Activated T-cell treated with anti-CD3 and anti-CD28 coated beads, Interleukin-2, amount 50 U/mL, for 4 hours (primary cell): ENCODE measurements around the gene UBAC2. TPM values are rescaled to one million over a fixed set of nuclear protein-coding genes. Genes with fewer than 3 reads are reported as not detected.
A peak's percentile ranks its signal among the peaks of the same experiment; 100 is the strongest.
"Not testable (repeated sequence)": the region's sequence is repeated elsewhere in the genome, so short reads cannot be mapped to it uniquely, and the experiment has no call there.

Experiments
- ATAC-seq, 2 donors: fragments of 200-7000 bp; cut with Tn5 transposase; one replicate each; pipeline ENCODE4 v1.10.0; 2021
- DNase-seq: peaks from one replicate; pipeline ENCODE4 v3.0.0-alpha.2; 2020
- H3K27me3 Mint-ChIP-seq: one replicate; pipeline ENCODE4 v1.8.0; 2021; ENCODE audit warnings: low read depth, mixed read lengths
- H3K36me3 Mint-ChIP-seq: one replicate; pipeline ENCODE4 v1.8.0; 2022; ENCODE audit warnings: mixed read lengths; ENCODE audit not compliant: insufficient read depth
- H3K4me1 Mint-ChIP-seq: one replicate; pipeline ENCODE4 v1.8.0; 2021; ENCODE audit warnings: low read depth, mixed read lengths
- H3K4me3 Mint-ChIP-seq: one replicate; pipeline ENCODE4 v1.8.0; 2021; ENCODE audit warnings: mild to moderate bottlenecking, moderate library complexity, mixed read lengths
- H3K9me3 Mint-ChIP-seq: one replicate; pipeline ENCODE4 v1.8.0; 2021; ENCODE audit warnings: mixed read lengths
- total RNA-seq, 3 donors: library from RNA; stranded (reverse); gene quantifications; one replicate each; pipeline ENCODE4 v1.2.1, GENCODE V29; 2021

UBAC2 gene
- total RNA-seq, 3 donors from 2014 or later: 48.5 to 50.4 (median 49.1) TPM

DNA sequence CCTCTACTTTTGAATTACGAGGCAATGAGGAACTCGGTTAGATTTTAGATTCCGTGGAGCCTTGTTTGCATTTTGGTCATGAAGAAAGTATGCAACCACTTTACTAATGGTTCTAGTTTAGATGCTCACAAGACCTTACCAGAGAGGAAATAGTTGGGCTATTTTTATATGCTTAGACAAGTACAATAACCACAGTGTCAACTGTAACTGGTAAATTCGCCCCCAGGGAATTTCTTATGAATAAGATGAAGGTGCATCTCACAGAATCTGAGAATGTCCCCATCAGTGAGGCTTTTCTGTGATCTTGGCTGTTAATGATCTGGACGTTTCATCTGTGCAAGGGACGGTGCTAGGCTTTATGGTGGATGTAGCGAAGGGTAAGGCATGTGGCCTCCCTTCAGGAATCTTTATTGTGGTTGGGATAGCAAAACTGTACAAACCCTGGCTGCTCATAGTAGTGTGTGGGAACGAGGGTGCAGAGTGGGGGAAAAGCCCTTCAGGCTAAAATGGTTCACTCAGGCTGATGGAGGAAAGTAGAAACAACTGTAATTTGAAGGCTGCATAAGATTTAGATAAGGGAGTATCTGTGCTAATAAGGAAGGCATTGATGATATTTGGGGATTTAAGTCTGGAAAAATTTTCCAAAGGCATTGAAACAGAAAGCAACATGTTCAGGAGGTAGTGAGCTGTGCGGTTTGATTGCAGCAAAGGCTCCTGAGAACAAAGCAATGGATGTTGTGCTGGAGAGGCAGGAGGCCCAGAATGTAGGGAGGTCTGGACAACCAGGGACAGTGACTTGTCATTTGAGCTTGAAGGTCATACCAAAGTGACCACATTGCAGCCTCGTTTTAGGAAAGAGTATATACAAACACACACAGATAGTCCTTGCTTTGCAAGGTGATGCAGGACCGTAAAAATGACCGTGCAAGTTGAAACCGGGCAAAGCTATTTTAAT is 28.4 kb downstream of the UBAC2 start:
- no peaks in the 10 kb centered on the region for H3K27me3 Mint-ChIP-seq
- H3K4me3 Mint-ChIP-seq: peak overlapping the region; percentile 78
- DNase-seq: no peak
- H3K9me3 Mint-ChIP-seq: no peaks in the 10 kb centered on the region
- peaks cover 25% of the 10 kb centered on the region for H3K36me3 Mint-ChIP-seq
- H3K4me1 Mint-ChIP-seq: peaks cover 82% of the 10 kb centered on the region
- ATAC-seq: peak; percentile 79 to 83

DNA sequence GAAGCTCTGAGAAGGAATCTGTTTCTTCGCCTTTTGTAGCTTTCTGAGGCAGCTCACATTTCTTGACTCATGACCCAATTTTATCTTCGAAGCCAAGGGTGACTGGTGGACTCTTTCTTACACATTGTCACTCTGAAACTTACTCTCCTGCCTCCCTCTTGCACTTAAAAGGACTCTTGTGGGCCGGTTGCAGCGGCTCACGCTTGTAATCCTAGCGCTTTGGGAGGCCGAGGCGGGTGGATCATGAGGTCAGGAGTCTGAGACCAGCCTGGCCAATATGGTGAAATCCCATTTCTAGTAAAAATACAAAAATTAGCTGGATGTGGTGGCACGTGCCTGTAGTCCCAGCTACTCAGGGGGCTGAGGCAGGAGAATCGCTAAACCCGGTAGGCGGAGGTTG is 29.9 kb downstream of the UBAC2 start:
- H3K27me3 Mint-ChIP-seq, DNase-seq, H3K9me3 Mint-ChIP-seq: not testable (repeated sequence)
- H3K4me1 Mint-ChIP-seq: peaks cover 79% of the 10 kb centered on the region
- peaks cover 21% of the 10 kb centered on the region for H3K36me3 Mint-ChIP-seq
- peak overlapping the region; percentile 24 for H3K4me3 Mint-ChIP-seq
- ATAC-seq: peak; percentile 36 to 44

DNA sequence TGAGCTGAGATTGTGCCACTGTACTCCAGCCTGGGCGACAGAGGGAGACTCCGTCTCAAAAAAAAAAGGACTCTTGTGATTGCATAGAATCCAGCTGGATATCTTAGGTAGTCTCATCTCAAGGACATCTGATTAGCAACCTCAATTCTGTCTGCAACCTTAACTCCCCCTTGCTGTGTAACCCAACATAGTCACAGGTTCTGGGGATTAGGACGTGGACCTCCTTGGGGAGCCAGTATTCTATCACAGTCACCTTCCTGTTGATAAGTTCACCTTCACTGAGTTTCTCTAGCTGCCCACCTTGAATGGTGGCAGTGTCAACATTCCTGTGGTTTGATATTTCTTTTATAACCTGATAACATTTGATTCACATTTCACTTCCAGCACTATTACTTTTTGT is 30.3 kb downstream of the UBAC2 start:
- peaks cover 17% of the 10 kb centered on the region for H3K36me3 Mint-ChIP-seq
- ATAC-seq: no peak
- H3K4me3 Mint-ChIP-seq: no peak overlapping the region
- DNase-seq: no peak
- no peaks in the 10 kb centered on the region for H3K27me3 Mint-ChIP-seq
- peaks cover 77% of the 10 kb centered on the region for H3K4me1 Mint-ChIP-seq
- no peaks in the 10 kb centered on the region for H3K9me3 Mint-ChIP-seq

DNA sequence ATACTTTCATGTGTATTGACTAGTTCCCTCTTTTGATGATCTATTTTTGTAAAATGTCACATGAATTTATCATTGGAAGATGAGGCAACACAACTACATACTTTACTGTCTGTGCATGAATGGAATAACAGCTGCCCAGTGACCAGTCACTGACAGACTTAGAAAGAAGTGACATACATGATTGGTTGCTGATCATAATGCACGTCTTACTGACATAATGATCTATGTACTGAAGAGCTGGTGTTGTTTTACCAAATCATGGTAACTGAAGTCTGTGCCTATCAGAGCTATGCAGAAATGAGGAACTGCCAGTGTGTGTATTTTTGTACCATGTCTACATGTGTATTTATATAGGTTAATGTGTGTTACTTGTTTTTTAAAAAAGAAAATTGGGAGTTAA is 31.1 kb downstream of the UBAC2 start:
- ATAC-seq: no peak
- H3K4me3 Mint-ChIP-seq: peak overlapping the region; percentile 13
- no peaks in the 10 kb centered on the region for H3K27me3 Mint-ChIP-seq

DNA sequence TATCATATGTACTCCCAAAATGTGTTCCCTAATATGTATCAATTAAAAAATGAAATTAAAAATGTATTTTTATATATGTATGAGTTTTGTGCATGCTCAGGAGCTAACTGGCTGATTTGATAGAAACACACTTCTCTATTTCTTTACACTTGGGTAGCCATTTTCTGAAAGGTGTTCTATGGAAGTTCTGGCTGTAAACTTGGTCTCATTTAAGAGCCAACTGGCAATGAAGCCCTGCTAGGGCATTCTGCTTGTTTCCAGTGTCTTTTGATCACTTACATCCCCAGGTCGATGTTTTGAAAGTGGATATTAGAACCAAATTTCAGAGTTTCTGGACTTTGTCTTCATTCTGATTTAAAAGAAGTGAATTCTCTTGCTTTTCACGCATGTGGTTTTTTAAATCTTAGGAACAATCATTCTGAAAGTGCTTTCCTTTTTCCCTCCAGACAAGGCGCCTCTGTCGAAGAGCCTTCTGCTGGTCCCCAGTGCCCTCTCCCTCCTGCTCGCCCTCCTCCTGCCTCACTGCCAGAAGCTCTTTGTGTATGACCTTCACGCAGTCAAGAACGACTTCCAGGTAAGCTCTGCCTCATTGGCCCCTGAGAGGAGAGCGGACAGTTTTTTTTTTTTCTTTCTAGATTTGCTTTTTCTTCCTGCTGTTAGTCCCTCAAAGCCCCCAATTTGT is 37.5 kb downstream of the UBAC2 start:
- H3K4me1 Mint-ChIP-seq: peaks cover 57% of the 10 kb centered on the region

More for the DNA sequence above, 31.1 kb downstream of the UBAC2 start:
- no peak for DNase-seq
- H3K4me1 Mint-ChIP-seq: peaks cover 77% of the 10 kb centered on the region
- peaks cover 12% of the 10 kb centered on the region for H3K36me3 Mint-ChIP-seq
- no peaks in the 10 kb centered on the region for H3K9me3 Mint-ChIP-seq

DNA sequence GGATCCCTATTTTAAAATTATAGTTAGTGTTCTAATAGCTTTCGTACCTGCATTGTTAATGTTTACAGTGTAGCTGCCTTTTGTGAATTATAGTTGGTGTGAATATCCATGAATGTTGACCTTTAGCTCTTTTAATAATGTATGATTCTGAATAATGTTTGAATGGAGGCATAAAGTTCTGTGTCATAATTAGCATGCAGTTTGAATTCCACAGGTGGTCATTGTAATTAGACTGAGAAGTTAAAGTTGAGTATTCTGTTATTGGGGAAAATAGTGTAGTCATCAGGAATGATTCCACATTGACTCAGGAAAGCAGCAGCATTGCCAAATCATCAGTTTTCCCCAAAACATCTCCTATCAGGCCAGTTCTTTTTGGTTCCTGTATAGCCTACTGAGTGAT is 45.4 kb downstream of the UBAC2 start:
- peaks cover 16% of the 10 kb centered on the region for H3K4me1 Mint-ChIP-seq

More for the DNA sequence above, 37.5 kb downstream of the UBAC2 start:
- DNase-seq: peak; percentile 22
- Mint-ChIP-seq H3K9me3 (no peaks in the 10 kb centered on the region), H3K4me3 (peak overlapping the region; percentile 73), H3K27me3 (no peaks in the 10 kb centered on the region), H3K36me3 (peaks cover 23% of the 10 kb centered on the region)
- peak; percentile 75 to 81 for ATAC-seq

DNA sequence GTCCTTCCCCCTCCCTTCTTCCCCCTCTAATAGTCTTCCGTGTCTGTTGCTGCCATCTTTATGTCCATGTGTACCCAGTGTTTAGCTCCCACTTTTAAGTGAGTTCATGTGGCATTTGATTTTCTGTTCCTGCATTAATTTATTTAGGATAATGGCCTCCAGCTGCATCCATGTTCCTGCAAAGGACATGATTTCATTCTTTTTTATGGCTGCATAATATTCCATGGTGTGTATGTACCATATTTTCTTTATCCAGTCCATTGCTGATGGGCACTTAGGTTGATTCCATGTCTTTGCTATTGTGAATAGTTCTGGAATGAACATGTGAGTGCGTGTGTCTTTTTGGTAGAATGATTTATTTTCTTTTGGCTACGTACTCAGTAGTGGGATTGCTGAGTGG is 48.5 kb downstream of the UBAC2 start:
- not testable (repeated sequence) for H3K4me3 Mint-ChIP-seq, H3K9me3 Mint-ChIP-seq, ATAC-seq, H3K27me3 Mint-ChIP-seq, DNase-seq
- H3K36me3 Mint-ChIP-seq: peaks cover 32% of the 10 kb centered on the region
- H3K4me1 Mint-ChIP-seq: peaks cover 34% of the 10 kb centered on the region

More for the DNA sequence above, 45.4 kb downstream of the UBAC2 start:
- Mint-ChIP-seq H3K9me3 (no peaks in the 10 kb centered on the region), H3K4me3 (no peak overlapping the region), H3K36me3 (peaks cover 32% of the 10 kb centered on the region), H3K27me3 (no peaks in the 10 kb centered on the region)
- DNase-seq (no peak), ATAC-seq (no peak)

DNA sequence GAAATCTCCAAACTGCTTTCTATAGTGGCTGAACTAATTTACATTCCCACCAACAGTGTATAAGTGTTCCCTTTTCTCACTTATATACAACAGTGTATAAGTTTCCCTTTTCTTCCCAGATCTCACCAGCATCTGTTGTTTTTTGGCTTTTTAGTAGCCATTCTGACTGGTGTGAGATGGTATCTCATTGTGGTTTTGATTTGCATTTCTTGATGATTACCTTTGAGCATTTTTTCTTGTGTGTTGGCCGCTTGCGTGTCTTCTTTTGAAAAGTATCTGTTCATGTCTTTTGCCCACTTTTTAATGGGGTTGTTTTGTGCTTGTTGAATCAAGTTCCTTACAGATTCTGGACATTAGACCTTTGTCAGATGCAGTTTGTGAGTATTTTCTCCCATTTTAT is 49.0 kb downstream of the UBAC2 start:
- H3K36me3 Mint-ChIP-seq: peaks cover 32% of the 10 kb centered on the region
- not testable (repeated sequence) for H3K27me3 Mint-ChIP-seq, H3K4me3 Mint-ChIP-seq, DNase-seq, H3K9me3 Mint-ChIP-seq, ATAC-seq
- H3K4me1 Mint-ChIP-seq: peaks cover 36% of the 10 kb centered on the region

DNA sequence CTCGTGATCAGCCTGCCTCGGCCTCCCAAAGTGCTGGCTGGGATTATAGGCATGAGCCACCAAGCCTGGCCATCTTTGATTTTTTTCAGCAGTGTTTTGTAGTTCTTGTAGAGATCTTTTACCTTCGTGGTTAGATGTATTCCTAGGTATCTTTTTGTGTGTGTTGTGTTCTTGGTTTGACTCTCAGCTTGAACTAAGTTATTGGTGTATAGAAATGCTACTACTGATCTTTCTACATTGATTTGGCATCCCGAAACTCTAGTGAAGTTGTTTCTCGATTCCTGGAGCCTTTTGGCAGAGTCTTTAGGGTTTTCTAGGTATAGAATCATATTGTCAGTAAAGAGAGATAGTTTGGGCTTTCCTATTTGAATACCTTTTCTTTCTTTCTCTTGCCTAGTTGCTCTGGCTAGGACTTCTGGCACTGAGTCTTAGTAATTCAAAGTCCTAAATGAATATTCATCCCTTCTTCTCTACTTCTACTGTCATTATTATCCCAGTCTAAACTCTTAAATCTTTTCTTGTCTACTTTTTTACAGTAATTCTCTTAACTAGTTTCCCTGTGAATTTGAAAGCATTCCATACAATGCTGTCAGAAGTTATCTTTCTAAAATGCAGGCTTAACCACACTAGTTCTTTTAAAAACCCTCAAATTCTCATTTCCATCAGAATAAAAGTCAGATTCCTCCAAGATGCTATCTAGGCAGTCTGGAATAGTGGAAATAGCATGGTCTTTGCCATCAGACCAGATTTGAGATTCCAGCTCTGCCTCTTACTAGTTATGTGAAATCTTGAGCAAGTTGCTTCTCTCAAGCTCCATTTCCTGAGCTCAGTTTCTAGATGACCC is 50.5 kb downstream of the UBAC2 start:
- peak; percentile 56 to 61 for ATAC-seq

DNA sequence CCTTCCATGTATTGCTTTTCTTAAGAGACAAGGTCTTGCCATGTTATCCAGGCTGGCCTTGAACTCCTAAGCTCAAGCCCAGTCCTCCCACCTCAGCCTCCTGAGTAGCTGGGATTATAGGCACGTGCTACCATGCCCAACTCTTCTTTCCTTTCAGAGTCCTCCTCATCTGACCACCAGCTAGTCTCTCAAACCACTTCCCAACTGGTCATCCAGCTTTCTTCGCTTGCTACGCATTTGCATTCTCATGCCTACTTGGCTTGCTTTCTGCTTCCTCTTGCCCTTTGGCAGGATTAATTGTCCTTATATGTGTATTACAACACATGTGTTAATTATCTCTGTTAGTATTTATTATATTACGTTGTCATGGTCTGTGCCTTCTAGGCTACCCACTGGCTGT is 51.3 kb downstream of the UBAC2 start:
- DNase-seq (no peak), ATAC-seq (no peak)
- Mint-ChIP-seq H3K27me3 (no peaks in the 10 kb centered on the region), H3K36me3 (peaks cover 38% of the 10 kb centered on the region), H3K4me1 (peaks cover 57% of the 10 kb centered on the region), H3K9me3 (peaks cover 7% of the 10 kb centered on the region), H3K4me3 (no peak overlapping the region)

More for the DNA sequence above, 50.5 kb downstream of the UBAC2 start:
- DNase-seq: no peak
- Mint-ChIP-seq H3K4me3 (no peak overlapping the region), H3K27me3 (no peaks in the 10 kb centered on the region), H3K9me3 (peaks cover 7% of the 10 kb centered on the region), H3K36me3 (peaks cover 40% of the 10 kb centered on the region), H3K4me1 (peaks cover 51% of the 10 kb centered on the region)

DNA sequence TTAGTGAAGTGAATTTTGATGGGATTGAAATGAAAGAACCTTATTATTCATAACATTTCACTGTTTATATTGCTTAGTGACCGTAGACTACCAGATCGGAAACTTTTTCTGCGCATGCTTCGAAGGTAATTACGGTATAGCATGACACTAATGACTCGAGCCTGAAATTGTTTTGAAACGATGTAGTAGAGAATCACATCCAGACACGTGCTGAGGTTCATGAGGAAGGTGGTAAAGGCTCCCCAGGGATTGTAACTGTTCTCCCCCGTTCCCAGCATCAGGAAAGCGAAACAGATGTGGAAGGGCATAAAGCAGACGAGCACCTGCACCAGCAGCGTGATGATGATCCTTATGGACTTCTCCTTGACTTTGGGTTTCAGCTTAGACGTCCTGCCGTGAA is 54.2 kb downstream of the UBAC2 start:
- Mint-ChIP-seq H3K4me1 (peaks cover 76% of the 10 kb centered on the region), H3K27me3 (no peaks in the 10 kb centered on the region), H3K36me3 (peaks cover 21% of the 10 kb centered on the region), H3K4me3 (peak overlapping the region; percentile 60), H3K9me3 (peaks cover 7% of the 10 kb centered on the region)
- DNase-seq (no peak), ATAC-seq (no peak)

DNA sequence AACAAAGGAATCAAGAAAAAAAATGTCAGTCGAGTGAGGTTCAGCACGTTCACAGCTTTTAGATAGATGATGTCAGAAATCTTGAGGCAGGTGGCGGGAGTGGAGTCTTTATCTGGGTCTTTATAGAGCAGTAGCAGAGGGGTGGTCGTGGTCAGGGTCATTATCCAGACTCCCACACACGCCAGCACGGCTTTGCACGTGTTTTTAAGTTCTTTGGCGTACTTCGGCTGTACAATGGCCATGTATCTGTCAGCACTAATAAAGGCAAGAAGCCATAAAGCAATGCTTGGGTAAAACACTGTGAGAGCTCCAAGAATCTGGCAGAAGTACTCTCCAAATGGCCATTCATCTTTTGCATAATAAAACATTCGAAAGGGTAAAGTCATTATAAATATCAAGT is 54.6 kb downstream of the UBAC2 start:
- ATAC-seq (no peak), DNase-seq (no peak)
- Mint-ChIP-seq H3K27me3 (no peaks in the 10 kb centered on the region), H3K4me1 (peaks cover 77% of the 10 kb centered on the region), H3K9me3 (peaks cover 7% of the 10 kb centered on the region), H3K4me3 (peak overlapping the region; percentile 60), H3K36me3 (peaks cover 25% of the 10 kb centered on the region)

DNA sequence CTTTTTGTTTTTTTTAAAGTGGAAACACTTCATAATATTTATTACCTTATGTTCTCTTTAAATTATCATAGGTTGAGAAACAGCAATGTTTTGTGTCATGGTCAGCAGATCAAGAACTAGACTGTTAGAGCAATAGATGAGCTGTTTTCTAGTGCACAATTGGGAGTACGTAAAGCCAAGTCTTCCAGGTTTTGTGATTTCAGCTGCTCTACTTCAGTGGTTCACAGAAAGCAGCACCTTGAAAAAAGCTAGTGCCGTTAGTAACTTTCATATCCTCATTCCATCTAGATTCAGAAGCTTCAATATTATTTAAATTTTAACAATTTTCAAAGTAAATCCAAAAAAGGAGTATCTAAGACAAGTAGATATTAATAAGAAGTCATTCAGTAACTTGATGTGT is 55.6 kb downstream of the UBAC2 start:
- DNase-seq (no peak), ATAC-seq (no peak)
- Mint-ChIP-seq H3K27me3 (no peaks in the 10 kb centered on the region), H3K9me3 (peaks cover 7% of the 10 kb centered on the region), H3K36me3 (peaks cover 21% of the 10 kb centered on the region), H3K4me1 (peaks cover 77% of the 10 kb centered on the region), H3K4me3 (peak overlapping the region; percentile 77)

DNA sequence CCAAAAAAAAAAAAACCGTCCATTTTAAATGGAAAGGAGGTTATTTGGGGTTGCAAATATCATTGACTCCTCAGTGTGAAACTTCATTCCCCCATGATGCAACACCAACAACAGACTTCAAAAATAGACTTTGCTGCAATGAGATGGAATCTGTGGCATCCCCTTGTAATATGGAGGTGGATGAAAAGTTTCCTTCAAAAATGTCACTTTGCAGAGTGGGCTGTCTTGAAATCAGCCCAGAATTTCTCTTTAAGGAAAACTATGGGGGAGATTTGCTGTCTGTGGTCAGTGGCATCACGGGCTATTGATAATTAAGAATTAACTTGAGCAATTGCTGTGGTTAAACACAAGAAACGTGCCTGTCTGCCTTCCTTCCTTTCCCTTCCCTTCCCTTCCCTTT is 56.1 kb downstream of the UBAC2 start:
- no peak for ATAC-seq
- H3K36me3 Mint-ChIP-seq: peaks cover 19% of the 10 kb centered on the region

More for the DNA sequence above, 56.1 kb downstream of the UBAC2 start:
- Mint-ChIP-seq H3K4me3 (peak overlapping the region; percentile 77), H3K4me1 (peaks cover 75% of the 10 kb centered on the region), H3K9me3 (peaks cover 7% of the 10 kb centered on the region), H3K27me3 (no peaks in the 10 kb centered on the region)
- no peak for DNase-seq
